ENCODE results near the gene UPK1A.
"Not testable (repeated sequence)": the region's sequence is repeated elsewhere in the genome, so short reads cannot be mapped to it uniquely, and the experiment has no call there.

UPK1A gene

GRCh38 chr19:35644987-35645679 lies 21.2 kb upstream of the UPK1A start:
- DNase-seq (ENCODE audit: low read depth), result peak; percentile 78

GRCh38 chr19:35645680-35646511 lies 20.4 kb upstream of the UPK1A start:
- DNase-seq (ENCODE audit: low read depth), result no peak

- peak; percentile 90 for DNase-seq (ENCODE audit: low read depth)
Observed at GRCh38 chr19:35648017-35648961, 18.0 kb upstream of the UPK1A start, which contains the start of gene COX6B1. COX6B1 (plus strand) TSS chr19:35648323; CDS start chr19:35651244, 2,921 bp downstream.

GRCh38 chr19:35650581-35650980 lies 15.7 kb upstream of the UPK1A start:
- DNase-seq (ENCODE audit: low read depth), result no peak

- DNase-seq (ENCODE audit: low read depth), result not testable (repeated sequence)
Observed at GRCh38 chr19:35654828-35655227, 11.5 kb upstream of the UPK1A start.

- DNase-seq (ENCODE audit: low read depth), result no peak
Observed at GRCh38 chr19:35655600-35655999, 10.7 kb upstream of the UPK1A start.

GRCh38 chr19:35656700-35657099 lies 9.6 kb upstream of the UPK1A start:
- no peak for DNase-seq (ENCODE audit: low read depth)

GRCh38 chr19:35657904-35658700 lies 8.2 kb upstream of the UPK1A start:
- DNase-seq (ENCODE audit: low read depth), result no peak

GRCh38 chr19:35661995-35662340 lies 4.3 kb upstream of the UPK1A start:
- DNase-seq (ENCODE audit: low read depth), result no peak

- DNase-seq (ENCODE audit: low read depth), result no peak
Observed at GRCh38 chr19:35663981-35664380, 2.3 kb upstream of the UPK1A start.

GRCh38 chr19:35665157-35665556 lies 1.2 kb upstream of the UPK1A start:
- no peak for DNase-seq (ENCODE audit: low read depth)

- DNase-seq (ENCODE audit: low read depth), result no peak
Observed at GRCh38 chr19:35665604-35666003, 713 bp upstream of the UPK1A start.

- no peak for DNase-seq (ENCODE audit: low read depth)
Observed at GRCh38 chr19:35669566-35669965, 3.2 kb downstream of the UPK1A start.

- no peak for DNase-seq (ENCODE audit: low read depth)
Observed at GRCh38 chr19:35669974-35670373, 3.7 kb downstream of the UPK1A start.

- DNase-seq (ENCODE audit: low read depth), result no peak
Observed at GRCh38 chr19:35670686-35671085, 4.4 kb downstream of the UPK1A start.

- DNase-seq (ENCODE audit: low read depth), result no peak
Observed at GRCh38 chr19:35671818-35672217, 5.5 kb downstream of the UPK1A start.

- no peak for DNase-seq (ENCODE audit: low read depth)
Observed at GRCh38 chr19:35673121-35673804, 6.9 kb downstream of the UPK1A start.

- DNase-seq (ENCODE audit: low read depth), result no peak
Observed at GRCh38 chr19:35675589-35676140, 9.3 kb downstream of the UPK1A start.

- no peak for DNase-seq (ENCODE audit: low read depth)
Observed at GRCh38 chr19:35689836-35690235, 23.5 kb downstream of the UPK1A start.

- not testable (repeated sequence) for DNase-seq (ENCODE audit: low read depth)
Observed at GRCh38 chr19:35691106-35691505, 24.8 kb downstream of the UPK1A start.

- no peak for DNase-seq (ENCODE audit: low read depth)
Observed at GRCh38 chr19:35692010-35692409, 25.7 kb downstream of the UPK1A start.

All from stimulated activated CD4-positive, alpha-beta T cell treated with anti-CD3 and anti-CD28 coated beads, Interleukin-2, amount 100 ng/mL, for 4 hours (primary cell).